ENCODE results near the gene LYVE1.

LYVE1 gene

DNA sequence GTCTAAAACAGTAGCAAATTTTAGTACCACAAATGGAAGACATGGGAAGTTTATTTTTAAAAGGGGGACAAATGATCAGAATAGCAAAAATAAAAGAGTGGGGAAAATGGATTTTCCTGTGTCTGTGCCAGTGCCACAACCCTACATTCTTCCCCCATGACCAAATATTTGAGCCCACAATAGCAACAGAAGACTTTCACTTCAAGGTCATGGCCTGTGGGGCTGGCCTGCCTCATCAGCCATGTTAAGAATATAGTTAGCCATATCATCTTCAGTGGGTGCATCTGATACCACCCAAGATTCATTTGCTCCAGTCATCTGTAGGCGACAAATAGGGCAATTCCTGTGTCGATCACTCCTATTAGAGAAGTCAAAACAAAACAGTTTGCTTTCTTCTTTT lies 53.8 kb downstream of the LYVE1 start:
- TF ChIP-seq, protein P1, sequence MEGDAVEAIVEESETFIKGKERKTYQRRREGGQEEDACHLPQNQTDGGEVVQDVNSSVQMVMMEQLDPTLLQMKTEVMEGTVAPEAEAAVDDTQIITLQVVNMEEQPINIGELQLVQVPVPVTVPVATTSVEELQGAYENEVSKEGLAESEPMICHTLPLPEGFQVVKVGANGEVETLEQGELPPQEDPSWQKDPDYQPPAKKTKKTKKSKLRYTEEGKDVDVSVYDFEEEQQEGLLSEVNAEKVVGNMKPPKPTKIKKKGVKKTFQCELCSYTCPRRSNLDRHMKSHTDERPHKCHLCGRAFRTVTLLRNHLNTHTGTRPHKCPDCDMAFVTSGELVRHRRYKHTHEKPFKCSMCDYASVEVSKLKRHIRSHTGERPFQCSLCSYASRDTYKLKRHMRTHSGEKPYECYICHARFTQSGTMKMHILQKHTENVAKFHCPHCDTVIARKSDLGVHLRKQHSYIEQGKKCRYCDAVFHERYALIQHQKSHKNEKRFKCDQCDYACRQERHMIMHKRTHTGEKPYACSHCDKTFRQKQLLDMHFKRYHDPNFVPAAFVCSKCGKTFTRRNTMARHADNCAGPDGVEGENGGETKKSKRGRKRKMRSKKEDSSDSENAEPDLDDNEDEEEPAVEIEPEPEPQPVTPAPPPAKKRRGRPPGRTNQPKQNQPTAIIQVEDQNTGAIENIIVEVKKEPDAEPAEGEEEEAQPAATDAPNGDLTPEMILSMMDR (IDR thresholded peaks at IDR 0.05; ENCODE audit: low read depth, low read length, missing control alignments), result no peak
- no peak overlapping the region for H3K4me3 ChIP-seq (replicated peaks; ENCODE audit: low read depth, low read length)
- DNase-seq (ENCODE audit: extremely low read depth, low read depth), result no peak

DNA sequence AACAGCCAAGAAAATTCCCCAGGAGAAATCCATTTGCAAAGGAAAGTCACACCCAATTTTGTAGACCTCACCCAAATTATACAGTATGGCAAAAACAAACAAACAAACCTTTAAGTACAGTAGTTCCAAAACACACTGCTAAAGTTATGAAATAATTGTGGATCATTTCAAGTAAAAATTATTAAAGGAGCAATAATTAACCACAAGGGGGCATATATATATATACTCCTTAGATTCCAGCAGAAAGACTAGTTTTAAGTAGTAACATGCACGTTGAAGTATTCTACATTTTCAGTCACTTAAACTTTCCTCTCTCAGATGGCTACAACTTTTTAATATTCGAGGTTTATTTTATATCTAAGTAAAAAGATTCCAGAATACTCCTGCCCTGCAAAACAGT lies 54.3 kb downstream of the LYVE1 start:
- DNase-seq (ENCODE audit: extremely low read depth, low read depth), result no peak
- H3K4me3 ChIP-seq (replicated peaks; ENCODE audit: low read depth, low read length), result no peak overlapping the region
- TF ChIP-seq, protein P1 (IDR thresholded peaks at IDR 0.05; ENCODE audit: low read depth, low read length, missing control alignments), result no peak

DNA sequence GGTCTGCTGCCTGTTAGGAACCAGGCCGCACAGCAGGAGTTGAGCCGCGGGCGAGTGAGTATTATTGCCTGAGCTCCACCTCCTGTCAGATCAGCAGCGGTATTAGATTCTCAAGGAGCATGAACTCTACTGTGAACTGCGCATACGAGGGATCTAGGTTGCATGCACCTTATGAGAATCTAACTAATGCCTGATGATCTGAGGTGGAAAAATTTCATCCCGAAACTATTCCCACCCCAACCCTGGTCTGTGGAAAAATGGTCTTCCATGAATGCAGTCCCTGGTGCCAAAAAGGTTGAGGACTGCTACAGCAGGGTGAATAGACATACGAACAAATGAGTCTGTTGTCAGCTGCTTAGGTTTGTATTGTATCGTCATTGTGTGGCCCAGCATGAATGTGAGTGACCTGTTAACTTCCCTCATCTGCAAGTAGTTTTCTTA lies 57.3 kb downstream of the LYVE1 start:
- no peak for DNase-seq (ENCODE audit: extremely low read depth, low read depth)
- TF ChIP-seq, protein P1 (IDR thresholded peaks at IDR 0.05; ENCODE audit: low read depth, low read length, missing control alignments), result no peak
- H3K4me3 ChIP-seq (replicated peaks; ENCODE audit: low read depth, low read length), result no peak overlapping the region

Data from HFF-Myc (cell line).